HG02763 (cell line): ENCODE results near the gene IDS.
"Not testable (repeated sequence)": the region's sequence is repeated elsewhere in the genome, so short reads cannot be mapped to it uniquely, and the experiment has no call there.

ENCODE experiments used
- ATAC-seq: cut with Tn5 transposase; IDR thresholded peaks from one replicate; pipeline ENCODE4 v1.9.1; 2021; ENCODE audit warnings: mild to moderate bottlenecking, moderate library complexity; ENCODE audit not compliant: unreplicated experiment

The IDS gene

DNA sequence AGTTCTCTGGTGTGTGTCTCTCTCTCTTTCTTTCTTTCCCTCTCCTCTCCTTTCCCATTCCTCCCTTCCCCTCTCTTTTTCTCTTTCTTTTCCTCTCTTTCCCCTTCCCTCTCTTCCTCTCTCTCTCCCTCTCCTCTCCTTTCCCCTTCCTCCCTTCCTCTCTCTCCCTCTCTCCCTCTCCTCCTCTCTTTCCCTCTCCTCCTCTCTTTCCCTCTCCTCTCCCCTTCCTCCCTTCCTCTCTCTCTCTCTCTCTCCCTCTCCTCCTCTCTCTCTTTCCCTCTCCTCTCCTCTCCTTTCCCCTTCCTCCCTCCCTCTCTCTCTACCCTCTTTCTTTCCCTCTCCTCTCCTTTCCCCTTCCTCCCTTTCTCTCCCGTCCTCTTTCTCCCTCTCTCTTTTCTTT lies 23.3 kb upstream of the IDS start:
- ATAC-seq = no peak

DNA sequence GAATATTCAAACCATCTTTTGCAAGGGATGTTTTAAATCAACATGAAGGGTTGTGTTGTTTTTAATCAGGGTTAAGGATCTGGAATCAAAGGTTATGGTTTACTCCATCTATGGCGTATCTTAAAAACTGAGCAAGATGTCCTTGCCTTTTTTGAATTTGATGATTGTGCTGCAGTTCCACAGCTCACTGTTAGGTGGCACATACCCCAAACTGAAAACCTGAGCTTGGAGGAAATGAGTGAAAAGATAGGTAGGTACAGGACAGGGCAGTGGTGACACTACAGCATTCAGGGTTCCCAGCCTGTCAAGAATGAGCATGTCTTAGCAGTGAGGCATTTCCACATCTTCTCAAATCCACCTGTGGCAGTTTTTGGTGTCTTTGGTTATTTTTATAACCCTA lies 22.6 kb upstream of the IDS start:
- ATAC-seq = no peak

DNA sequence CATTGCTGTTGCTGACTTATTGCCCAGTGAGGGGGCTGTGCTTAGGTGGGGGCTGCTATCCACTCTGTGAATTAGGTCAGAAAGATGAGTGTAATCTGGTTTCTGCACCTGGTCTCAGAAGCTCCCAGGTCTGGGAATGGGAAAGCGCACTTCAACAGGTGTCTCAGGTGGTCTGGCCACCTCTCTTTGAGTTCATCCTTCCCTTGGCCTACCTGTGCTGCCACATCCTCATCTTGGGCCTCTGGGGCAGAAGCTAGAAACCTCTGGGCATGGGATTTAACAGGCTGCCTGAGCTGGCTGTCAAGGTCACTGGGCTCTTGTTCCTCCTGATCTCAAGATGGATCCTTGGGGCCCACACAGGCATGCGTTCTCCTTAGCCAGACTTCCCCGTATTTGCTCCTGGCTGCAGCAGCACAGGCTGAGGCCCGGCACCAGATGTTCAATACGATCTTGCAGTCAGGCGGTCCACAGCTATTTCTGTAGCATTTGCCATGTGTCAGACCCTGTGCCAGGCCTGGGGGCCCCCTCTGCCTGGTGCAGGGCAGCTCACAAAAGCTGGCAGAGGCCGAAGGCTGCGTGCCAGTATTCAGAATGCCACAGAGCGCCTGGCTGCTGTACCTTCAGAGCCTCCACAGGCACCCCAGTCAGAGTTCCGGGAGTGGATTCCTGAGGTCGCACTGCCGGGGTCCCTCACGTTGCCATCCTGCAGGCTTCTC lies 21.4 kb upstream of the IDS start:
- ATAC-seq = not testable (repeated sequence)

DNA sequence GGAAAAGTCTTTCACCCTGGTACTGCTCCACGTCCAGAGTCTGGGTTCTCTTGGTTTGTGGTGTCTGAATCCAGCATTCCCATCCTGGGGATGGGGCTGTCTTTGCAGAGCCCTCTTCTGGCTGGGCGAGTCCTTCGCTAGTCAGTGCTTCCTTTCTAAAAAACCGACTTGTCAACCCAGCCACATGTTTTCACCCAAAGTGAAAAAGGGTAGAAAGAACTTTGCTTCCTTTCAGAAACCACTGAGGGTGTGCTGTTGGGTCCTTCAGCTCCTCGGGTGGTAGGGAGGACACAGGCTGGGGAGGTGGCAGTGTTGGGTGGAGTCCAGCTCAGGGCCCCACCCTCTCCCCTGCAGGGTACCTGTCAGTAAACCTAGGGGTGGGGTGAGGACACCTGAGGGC lies 20.8 kb upstream of the IDS start:
- peak; percentile 39 for ATAC-seq

DNA sequence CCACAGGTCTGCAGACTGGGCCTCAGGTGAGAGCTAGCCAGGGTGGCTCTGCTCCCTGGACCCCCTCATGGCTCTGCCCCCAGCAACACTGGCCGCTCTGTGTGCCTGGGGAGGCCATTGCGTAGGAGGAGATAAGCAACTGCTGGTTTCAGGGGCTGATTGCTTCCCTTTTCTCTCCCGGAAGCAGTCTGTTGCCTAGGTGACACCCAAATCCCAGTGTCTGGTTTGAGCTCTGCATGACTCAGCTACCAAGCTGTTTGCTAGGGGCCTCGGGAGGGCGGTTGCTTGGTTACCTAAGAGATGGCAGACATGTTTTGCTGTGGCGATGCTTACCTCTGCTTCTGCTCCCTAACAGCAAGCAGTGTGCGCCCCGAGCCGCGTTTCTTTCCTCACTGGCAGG lies 20.3 kb upstream of the IDS start:
- ATAC-seq = peak; percentile 90

DNA sequence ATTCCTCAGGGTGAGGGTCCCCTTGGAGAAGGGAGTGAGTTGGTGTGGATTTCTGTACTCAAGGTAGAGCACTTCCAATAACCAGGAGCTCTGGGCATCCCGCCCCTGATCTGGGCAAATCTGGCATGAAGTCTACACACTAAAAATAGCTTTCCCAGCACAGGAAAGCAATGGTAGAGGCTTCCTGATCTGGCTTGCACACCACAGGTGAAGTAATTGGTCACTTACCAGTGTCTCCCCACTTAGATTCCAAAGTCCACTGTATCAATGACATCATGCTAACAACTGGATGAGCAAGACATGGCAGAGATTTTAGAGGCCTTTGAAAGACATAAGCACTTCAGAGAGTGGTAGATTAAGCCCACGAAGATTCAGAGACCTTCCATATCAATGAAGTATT lies 17.8 kb upstream of the IDS start:
- ATAC-seq = no peak

DNA sequence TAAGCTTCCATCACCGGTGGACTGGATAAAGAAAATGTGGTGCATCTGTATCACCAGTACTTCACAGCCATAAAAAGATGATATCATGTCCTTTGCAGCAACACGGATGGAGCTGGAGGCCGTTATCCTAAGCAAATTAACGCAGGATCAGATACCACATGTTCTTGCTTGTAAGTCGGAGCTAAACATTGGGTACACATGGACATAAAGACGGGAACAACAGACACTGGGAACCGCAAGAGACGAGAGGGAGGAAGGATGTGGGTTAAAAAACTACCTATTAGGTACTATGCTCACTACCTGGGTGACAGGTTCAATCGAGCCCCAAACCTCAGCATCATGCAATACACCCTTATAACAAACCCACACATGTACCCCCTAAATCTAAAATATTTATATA lies 16.3 kb upstream of the IDS start:
- ATAC-seq = no peak

DNA sequence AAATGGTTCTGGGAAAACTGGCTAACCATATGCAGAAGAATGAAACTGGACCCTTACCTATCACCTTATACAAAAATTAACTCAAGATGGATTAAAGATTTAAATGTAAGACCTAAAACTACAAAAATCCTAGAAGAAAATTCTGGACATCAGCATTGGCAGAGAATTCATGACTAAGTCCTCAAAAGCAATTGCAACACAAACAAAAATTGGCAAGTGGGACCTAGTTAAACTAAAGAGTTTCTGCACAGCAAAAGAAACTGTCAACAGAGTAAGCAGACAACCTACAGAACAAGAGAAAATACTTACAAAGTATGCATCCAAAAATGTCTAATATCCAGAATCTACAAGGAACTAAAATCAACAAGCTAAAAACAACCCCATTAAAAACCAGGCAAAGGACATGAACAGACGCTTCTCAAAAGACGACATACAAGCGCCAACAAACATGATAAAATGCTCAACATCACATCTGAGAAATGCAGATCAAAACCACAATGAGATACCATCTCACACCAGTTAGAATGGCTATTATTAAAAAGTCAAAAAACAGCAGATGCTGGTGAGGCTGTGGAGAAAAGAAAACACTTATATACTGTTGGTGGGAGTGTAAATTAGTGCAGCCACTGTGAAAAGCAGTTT lies 15.7 kb upstream of the IDS start:
- not testable (repeated sequence) for ATAC-seq

DNA sequence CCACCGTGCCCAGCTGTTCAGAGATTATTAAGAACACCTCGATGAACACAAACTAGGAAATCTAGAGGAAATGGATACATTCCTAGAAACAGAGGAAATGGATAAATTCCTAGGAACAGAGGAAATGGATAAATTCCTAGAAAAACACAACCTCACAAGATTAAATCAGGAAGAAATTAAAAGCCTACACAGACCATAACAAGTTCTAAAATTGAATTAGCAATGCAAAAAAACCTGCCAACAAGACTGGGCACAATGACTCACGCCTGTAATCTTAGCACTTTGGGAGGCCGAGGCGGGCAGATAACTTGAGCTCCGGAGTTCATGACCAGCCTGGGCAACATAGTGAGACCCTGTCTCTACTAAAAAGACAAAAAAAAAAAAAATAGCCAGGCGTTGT lies 13.1 kb upstream of the IDS start:
- no peak for ATAC-seq

DNA sequence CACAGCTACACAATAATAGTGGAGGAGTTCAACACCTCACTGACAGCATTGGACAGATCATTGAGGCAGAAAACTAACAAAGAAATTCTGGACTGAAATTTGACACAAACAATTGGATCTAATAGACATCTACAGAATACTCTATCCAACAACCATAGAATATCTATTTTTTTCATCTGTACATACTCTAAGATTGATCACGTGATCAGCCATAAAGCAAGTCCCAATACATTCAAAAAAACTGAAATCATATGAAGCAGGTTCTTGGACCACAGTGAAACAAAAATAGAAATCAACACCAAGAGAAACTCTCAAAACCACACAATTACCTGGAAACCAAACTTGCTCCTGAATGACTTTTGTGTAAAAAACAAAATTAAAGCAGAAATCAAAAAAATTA lies 12.2 kb upstream of the IDS start:
- no peak for ATAC-seq

DNA sequence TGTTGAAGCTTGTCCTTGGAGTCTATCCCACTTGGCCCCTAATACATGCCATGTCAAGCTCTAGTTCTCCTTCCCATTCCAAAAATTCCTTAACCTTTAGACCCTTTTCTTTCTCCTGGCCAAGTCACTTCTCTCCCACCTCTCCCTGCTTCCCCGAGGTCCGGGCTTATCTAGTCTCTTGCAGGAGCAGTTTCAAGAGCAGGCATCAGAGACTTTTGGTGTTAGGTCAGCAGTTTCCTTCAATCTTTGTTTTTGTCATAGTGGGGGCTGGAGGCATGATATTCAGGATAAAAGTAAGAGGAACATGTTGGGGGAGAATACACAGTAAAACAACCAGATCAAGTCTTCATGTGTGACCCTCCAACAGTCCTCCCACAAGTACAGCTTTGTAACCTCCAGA lies 11.5 kb upstream of the IDS start:
- no peak for ATAC-seq

DNA sequence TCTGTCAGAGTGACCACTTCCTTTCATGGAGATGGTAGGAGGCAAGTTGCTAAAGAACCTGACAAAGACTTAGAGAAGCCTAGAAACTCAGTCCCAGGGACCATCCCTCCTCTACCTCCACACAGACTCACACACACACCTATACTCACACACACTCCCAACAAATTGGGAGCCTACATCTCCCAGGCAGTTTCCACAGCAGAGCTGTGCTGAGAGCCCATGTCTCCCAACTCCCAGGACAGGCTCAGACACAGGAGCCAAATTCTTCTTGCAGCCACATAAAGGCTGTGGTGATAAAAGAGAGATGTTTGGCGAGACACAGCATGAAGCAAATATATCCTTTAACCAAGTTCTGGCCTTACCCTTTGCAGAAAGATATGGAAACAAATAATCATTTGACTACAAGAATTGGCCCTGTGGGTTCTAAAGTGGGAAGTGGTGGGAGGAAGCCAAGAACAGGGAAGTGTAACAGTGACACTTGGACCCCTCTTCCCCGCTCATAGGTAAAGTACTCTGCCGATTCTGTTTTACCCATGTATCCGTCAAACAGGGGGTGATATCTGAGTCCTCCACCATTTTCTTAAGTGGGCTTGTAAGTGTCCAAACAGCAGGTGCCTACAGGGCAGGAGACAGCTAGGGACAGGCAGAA lies 11.0 kb upstream of the IDS start:
- no peak for ATAC-seq

DNA sequence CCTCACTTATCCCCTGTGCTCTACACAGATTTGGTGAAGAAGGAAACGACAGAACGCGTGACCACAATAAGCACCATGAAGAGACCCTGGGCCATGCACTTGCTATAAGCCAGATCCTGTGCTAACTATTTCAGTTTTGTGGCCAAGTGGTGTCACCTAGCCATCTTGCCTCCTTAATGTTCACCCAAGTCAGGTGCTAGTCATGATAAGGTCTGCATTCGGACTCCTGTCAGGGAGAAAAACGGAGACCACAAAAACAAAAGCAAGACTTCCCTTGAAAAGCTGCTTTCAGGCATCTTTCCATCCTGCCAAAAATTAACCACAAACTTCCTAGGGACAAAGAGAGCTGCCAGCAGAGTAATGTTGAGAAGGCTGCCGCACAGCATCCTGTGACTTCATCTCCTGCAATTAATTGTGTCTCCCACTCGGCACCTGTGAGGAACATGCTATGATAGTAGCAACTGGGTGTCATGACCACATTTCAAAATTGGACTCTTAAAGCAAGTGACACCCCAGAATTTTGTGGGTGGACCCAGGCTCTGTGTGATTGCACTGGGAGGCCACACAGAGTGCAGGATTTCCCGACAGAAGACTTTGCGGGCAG lies 8.8 kb upstream of the IDS start:
- no peak for ATAC-seq

DNA sequence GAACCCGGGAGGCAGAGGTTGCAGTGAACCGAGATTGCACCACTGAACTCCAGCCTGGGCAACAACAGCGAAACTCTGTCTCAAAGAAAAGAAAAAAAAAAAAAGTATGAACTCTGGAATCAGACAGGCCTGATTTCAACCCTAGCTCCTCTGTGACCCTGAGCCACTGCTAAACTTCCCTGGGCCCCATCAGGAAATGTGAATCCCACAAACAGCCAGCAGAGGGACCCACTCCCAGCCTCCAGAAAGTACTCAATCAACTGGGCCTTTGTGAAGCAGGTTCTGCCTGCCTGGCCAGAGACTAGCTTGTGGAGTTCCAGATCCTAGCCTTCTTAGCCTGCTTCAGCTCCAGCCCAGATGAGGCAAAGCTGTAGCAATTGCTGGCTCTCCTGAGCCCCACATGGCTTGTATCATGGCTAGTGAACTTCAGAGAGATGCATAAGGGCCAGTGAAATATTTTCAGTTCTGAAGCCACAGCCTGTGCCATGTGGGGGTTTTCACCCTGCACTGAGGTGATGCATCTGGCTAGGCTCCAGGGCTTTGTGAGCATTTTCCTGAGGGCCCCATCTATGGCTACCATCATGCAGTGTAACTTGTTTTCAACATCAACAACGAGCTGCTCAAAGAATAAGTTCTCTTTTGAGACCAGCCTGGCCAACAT lies 7.2 kb upstream of the IDS start:
- peak; percentile 81 for ATAC-seq

DNA sequence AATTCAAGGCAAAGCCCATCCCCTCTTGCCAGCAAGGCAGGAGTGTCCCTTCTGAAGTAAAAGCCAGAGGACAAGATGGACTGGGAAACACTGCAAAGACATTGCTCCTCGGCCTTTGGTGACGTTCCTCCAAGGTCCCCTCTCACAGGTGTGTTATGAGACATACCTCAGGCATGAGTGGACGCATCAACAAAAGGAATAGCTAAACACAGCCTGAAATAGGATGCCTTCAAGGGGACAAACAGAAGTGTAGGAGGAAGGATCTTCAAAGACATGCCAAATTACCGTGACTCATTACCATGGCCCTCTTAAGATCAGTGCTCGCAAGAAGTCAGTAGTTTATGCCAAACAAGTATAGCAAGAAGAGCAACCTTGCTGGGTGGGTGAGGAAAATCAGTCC lies 6.0 kb upstream of the IDS start:
- no peak for ATAC-seq

DNA sequence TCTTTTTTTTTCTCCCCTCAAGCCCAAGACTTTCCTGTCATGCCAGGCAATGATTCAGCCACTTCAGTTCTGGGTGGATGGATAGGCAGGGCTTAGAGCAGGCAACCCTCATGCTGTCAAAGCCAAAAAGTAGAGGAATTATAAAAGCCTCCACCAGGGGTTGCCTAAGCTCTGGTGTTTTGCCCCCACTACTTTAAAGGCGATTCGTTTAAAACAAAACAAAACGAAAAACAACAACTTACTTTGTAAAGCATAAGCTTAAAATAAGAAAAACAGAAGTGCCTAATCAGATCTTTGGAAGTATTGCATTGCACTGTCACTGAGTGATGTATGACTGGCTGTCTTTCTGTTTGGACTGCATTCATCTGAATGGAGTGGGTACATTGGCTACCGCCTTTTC lies 5.3 kb upstream of the IDS start:
- no peak for ATAC-seq

DNA sequence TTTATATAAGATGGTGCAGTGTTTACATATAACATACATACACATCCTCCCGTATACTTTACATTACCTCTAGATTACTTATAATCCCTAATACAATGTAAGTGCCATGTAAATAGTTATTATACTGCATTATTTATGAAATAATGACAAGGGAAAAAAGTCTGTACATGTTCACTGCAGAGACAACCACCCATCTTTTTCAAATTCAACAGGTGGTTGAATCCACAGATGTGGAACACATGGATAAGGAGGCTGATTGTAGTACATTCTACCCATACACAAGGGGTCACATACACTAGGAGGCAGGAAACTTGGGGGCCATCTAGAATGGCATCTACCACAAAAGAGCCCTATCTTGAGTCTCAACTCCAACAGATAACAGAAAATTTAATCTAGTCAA lies 3.4 kb upstream of the IDS start:
- ATAC-seq = no peak

DNA sequence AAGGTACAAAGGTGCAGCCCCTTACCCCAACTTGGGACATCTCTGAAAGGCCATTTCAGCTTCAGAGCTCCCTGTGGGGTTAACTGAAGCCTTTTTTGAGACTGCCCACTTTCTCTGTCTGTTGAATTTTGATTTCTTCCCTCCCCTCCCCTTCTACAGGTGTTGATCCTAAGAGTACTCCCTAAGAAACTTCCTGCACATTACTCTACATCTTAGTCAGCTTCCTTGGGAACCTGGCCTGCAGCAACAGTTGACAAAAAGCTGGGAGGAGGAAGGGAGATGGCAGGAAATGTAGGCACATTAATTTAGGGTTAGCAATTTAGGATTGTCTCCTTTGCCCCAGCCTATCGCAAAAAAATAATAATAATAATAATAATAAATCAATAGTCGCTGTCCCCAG lies 1.2 kb upstream of the IDS start:
- ATAC-seq = no peak

DNA sequence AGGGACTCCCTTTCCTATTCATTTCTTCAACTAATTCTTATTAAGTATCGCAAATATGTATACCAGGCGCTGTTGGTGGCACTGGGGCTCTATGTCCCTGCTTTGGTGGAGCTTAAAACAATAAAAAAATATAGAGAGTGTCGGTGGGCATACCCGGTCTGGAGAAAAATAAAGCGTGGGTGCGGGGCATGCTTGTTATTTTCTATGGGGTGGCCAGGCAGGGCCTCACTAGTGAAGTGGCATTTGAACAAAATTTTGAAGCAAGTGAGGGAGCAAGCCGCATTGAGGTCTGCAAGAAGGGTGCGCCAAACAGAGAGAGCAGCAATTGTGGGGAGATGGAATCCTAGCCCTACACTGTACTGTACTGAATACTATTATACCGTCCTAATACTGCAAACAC lies 565 bp upstream of the IDS start:
- no peak for ATAC-seq

DNA sequence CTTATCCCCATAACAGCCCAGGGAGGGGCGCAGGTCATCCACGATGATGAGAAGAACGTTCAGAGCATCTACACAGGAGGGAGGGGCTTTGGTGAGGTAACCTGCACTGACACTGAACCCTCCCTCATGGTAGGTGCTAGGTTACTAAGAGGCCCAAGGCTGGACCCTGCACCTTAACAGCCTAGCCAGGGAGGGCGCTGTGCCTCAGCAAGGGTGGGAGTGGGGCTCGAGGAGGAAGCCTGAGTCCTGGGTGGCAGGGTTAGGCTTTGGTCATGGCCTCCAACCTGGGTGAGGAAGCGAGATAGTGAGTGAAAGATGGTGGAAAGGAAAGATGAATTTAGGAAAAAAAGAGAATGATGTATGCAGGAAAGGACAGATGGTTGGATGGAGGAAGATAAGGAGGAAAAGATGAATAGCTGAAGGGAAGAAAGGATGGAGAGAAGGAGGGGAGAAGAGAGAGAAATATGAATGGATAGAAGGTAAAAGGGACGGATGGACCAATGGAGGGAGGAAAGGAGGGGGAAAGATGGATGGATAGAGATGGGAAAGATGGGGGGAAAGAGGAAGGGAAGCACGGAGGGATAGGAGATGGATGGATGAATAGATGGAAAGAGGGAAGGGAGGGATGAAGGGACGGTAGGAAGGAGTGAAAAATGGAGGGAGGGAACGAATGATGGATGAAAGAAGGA lies 736 bp downstream of the IDS start:
- peak; percentile 36 for ATAC-seq

DNA sequence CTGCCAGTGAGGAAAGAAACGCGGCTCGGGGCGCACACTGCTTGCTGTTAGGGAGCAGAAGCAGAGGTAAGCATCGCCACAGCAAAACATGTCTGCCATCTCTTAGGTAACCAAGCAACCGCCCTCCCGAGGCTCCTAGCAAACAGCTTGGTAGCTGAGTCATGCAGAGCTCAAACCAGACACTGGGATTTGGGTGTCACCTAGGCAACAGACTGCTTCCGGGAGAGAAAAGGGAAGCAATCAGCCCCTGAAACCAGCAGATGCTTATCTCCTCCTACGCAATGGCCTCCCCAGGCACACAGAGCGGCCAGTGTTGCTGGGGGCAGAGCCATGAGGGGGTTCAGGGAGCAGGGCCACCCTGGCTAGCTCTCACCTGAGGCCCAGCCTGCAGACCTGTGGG lies 1.7 kb downstream of the IDS start:
- peak; percentile 68 for ATAC-seq
